ENCODE data around the gene FGFR4.
"Not testable (repeated sequence)": the region's sequence is repeated elsewhere in the genome, so short reads cannot be mapped to it uniquely, and the experiment has no call there.

Gene FGFR4

DNA sequence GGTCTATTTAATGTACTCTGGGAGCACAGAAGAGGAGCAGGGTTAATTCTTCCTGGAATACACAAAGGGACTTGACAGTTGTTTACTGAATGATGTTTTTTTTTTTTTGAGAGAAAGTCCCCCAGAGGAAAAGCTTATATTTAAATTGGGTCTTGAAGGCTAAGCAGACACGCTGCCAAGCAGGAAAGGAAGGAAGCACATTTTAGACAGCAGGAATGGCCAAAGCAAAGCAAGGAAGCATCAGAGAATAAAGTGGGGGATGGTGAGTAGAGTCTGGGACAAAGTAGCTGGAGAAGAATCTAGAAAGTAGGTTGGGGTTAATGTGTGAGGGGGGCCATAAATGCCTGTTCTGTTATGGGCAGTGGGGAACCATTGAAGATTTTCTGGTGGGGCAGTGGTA is 42.8 kb upstream of the FGFR4 start:
- TF ChIP-seq, protein P1, sequence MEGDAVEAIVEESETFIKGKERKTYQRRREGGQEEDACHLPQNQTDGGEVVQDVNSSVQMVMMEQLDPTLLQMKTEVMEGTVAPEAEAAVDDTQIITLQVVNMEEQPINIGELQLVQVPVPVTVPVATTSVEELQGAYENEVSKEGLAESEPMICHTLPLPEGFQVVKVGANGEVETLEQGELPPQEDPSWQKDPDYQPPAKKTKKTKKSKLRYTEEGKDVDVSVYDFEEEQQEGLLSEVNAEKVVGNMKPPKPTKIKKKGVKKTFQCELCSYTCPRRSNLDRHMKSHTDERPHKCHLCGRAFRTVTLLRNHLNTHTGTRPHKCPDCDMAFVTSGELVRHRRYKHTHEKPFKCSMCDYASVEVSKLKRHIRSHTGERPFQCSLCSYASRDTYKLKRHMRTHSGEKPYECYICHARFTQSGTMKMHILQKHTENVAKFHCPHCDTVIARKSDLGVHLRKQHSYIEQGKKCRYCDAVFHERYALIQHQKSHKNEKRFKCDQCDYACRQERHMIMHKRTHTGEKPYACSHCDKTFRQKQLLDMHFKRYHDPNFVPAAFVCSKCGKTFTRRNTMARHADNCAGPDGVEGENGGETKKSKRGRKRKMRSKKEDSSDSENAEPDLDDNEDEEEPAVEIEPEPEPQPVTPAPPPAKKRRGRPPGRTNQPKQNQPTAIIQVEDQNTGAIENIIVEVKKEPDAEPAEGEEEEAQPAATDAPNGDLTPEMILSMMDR (IDR thresholded peaks at IDR 0.05; ENCODE audit: poor library complexity, severe bottlenecking): no peak
- Histone ChIP-seq H3K4me1 (ENCODE audit: insufficient read depth, poor library complexity, severe bottlenecking) (no peaks in the 10 kb centered on the region), H3K4me3 (ENCODE audit: severe bottlenecking) (no peak overlapping the region), H3K27ac (ENCODE audit: poor library complexity, severe bottlenecking) (no peak overlapping the region), H3K9me3 (ENCODE audit: severe bottlenecking) (no peaks in the 10 kb centered on the region), H3K36me3 (ENCODE audit: low read depth) (peaks cover 80% of the 10 kb centered on the region), H3K27me3 (ENCODE audit: insufficient read depth, poor library complexity, severe bottlenecking) (no peaks in the 10 kb centered on the region)
- DNase-seq (ENCODE audit: low spot score): no peak
- no peak for ATAC-seq (ENCODE audit: low read depth)

DNA sequence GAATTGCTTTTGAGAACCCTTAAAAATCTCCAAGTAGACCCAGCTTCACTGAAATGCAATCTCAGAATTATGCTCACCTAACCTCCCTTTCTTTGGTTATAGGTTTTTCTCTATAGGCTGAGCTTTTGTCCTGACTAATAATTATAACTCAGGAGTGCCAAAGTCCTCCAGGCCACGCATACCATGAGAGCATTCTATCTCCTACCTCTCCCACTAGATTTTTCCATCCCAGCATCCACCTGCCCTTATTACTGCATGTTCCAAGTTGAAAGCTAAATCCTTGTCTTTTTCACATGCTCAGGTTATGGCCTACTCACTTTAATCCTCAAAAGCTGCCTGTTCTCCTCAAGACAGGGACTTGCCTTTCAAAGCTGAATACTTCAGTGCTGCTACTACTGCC is 42.1 kb upstream of the FGFR4 start:
- ATAC-seq (ENCODE audit: low read depth): no peak
- Histone ChIP-seq H3K4me1 (ENCODE audit: insufficient read depth, poor library complexity, severe bottlenecking) (no peaks in the 10 kb centered on the region), H3K9me3 (ENCODE audit: severe bottlenecking) (no peaks in the 10 kb centered on the region), H3K27me3 (ENCODE audit: insufficient read depth, poor library complexity, severe bottlenecking) (no peaks in the 10 kb centered on the region), H3K27ac (ENCODE audit: poor library complexity, severe bottlenecking) (no peak overlapping the region), H3K4me3 (ENCODE audit: severe bottlenecking) (no peak overlapping the region), H3K36me3 (ENCODE audit: low read depth) (peaks cover 80% of the 10 kb centered on the region)
- TF ChIP-seq, protein P1 (IDR thresholded peaks at IDR 0.05; ENCODE audit: poor library complexity, severe bottlenecking): no peak
- DNase-seq (ENCODE audit: low spot score): no peak

DNA sequence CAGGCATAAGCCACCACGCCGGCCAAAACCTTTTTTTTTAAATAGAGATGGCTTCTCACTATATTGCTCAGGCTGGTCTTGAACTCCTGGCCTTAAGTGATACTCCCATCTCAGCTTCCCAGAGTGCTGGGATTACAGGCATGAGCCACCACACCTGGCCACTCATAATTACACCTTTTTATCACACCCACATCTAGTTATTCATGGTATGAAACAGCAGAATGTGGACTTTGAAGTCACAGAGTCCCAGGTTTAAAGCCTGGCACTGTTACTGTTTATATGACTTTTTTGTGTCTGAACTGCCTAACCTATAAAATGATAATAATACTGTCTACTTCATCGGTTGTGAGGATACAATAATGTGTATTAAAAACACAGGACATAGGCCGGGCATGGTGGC is 41.1 kb upstream of the FGFR4 start:
- TF ChIP-seq, protein P1 (IDR thresholded peaks at IDR 0.05; ENCODE audit: poor library complexity, severe bottlenecking): no peak
- Histone ChIP-seq H3K9me3 (ENCODE audit: severe bottlenecking) (no peaks in the 10 kb centered on the region), H3K27ac (ENCODE audit: poor library complexity, severe bottlenecking) (no peak overlapping the region), H3K27me3 (ENCODE audit: insufficient read depth, poor library complexity, severe bottlenecking) (no peaks in the 10 kb centered on the region), H3K4me1 (ENCODE audit: insufficient read depth, poor library complexity, severe bottlenecking) (no peaks in the 10 kb centered on the region), H3K4me3 (ENCODE audit: severe bottlenecking) (no peak overlapping the region), H3K36me3 (ENCODE audit: low read depth) (peaks cover 84% of the 10 kb centered on the region)
- ATAC-seq (ENCODE audit: low read depth) (no peak), DNase-seq (ENCODE audit: low spot score) (no peak)

DNA sequence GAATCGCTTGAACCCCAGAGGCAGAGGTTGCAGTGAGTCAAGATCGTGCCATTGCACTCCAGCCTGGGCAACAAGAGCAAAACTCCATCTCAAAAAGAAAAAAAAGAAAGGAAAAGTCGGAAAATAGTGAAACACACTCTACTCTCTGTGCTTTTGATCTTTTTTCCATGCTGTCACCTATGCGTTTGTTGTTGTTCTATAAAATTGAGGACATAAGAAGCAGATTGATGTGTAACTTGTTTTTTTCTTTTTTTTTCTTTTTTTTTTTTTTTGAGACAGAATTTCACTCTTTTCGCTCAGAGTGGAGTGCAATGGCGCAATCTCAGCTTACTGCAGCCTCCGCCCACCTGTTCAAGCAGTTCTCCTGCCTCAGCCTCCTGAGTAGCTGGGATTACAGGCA is 38.2 kb upstream of the FGFR4 start:
- ATAC-seq (ENCODE audit: low read depth): not testable (repeated sequence)

DNA sequence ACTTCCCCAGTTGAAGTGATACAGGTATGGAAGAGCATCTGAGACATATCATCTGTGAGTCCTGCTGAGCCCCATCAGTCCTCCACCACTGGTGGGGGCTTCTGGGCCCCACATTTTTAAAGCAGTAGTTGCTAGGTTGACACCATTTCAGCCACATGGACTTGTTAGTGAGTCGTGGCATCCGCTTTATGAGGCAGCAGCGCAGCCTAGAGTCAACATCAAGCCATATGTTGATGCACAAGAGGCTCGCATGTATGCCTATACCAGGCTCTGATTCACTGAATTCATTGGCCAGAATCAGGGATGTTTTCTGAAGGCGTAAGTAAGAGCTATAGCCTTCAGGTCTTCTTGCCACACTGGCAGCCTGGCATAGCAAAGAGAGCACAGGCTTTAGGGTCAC is 37.4 kb upstream of the FGFR4 start:
- TF ChIP-seq, protein P1 (IDR thresholded peaks at IDR 0.05; ENCODE audit: poor library complexity, severe bottlenecking): no peak
- Histone ChIP-seq H3K36me3 (ENCODE audit: low read depth) (peaks cover 83% of the 10 kb centered on the region), H3K27me3 (ENCODE audit: insufficient read depth, poor library complexity, severe bottlenecking) (no peaks in the 10 kb centered on the region), H3K4me1 (ENCODE audit: insufficient read depth, poor library complexity, severe bottlenecking) (no peaks in the 10 kb centered on the region), H3K4me3 (ENCODE audit: severe bottlenecking) (no peak overlapping the region), H3K9me3 (ENCODE audit: severe bottlenecking) (no peaks in the 10 kb centered on the region), H3K27ac (ENCODE audit: poor library complexity, severe bottlenecking) (no peak overlapping the region)
- ATAC-seq (ENCODE audit: low read depth) (no peak), DNase-seq (ENCODE audit: low spot score) (no peak)

More for the DNA sequence above, 38.2 kb upstream of the FGFR4 start:
- not testable (repeated sequence) for H3K4me1 ChIP-seq (ENCODE audit: insufficient read depth, poor library complexity, severe bottlenecking); H3K27me3 ChIP-seq (ENCODE audit: insufficient read depth, poor library complexity, severe bottlenecking); DNase-seq (ENCODE audit: low spot score); H3K27ac ChIP-seq (ENCODE audit: poor library complexity, severe bottlenecking); H3K9me3 ChIP-seq (ENCODE audit: severe bottlenecking); H3K4me3 ChIP-seq (ENCODE audit: severe bottlenecking)
- H3K36me3 ChIP-seq (ENCODE audit: low read depth): peaks cover 80% of the 10 kb centered on the region

Measured in RWPE2 (cell line).